AG04450 (cell line): ENCODE data around the gene HOXA5. TPM values are rescaled to one million over a fixed set of nuclear protein-coding genes. Genes with fewer than 3 reads are reported as not detected.

Experiments used
- CTCF ChIA-PET: fragments of 300-600, 350-600 bp; formaldehyde crosslinking; extraction: SDS; loops from one replicate; lab custom pipeline; 2022; ENCODE audit warnings: antibody characterized with exemption, inconsistent platforms; lab: Charles Lee
- POLR2A ChIA-PET: fragments of 350-600 bp; formaldehyde crosslinking; extraction: SDS; loops from one replicate; lab custom pipeline; 2021; ENCODE audit warnings: antibody characterized with exemption, inconsistent platforms; lab: Yijun Ruan, JAX
- DNase-seq: peaks from one replicate; pipeline ENCODE4 v3.0.0-alpha.2; 2011; ENCODE audit warnings: low read depth, low spot score
- H3K27ac ChIP-seq: one replicate; pipeline ENCODE4 v1.5.1; 2012; ENCODE audit warnings: low read depth, low read length, control low read depth
- H3K27me3 ChIP-seq: one replicate; pipeline ENCODE4 v1.6.0; 2012; ENCODE audit warnings: low read length; ENCODE audit not compliant: control insufficient read depth, insufficient read depth
- H3K4me3 ChIP-seq: 2 replicates; pipeline ENCODE4 v1.5.1; 2011; ENCODE audit warnings: mild to moderate bottlenecking, low read depth, low read length, control low read depth
- H3K9me3 ChIP-seq: 2 replicates; pipeline ENCODE4 v1.5.1; 2012; ENCODE audit warnings: low read length; ENCODE audit not compliant: control insufficient read depth, insufficient read depth
- CTCF ChIP-seq: IDR thresholded peaks from 2 replicates; pipeline ENCODE4 v1.5.1; 2011; ENCODE audit warnings: low read depth, low read length, control low read depth, inconsistent platforms
- polyA plus RNA-seq: library from polyadenylated mRNA; depleted of rRNA; stranded (reverse); fragments of >200 nt; gene quantifications from 2 replicates; pipeline ENCODE4 v1.2.3, GENCODE V29; 2011

Gene HOXA5
- polyA plus RNA-seq, 1 experiment, result 51.0 TPM

GRCh38 chr7:27124096-27124901, 19.2 kb downstream of the HOXA5 start:
- Histone ChIP-seq H3K9me3 (no peaks in the 10 kb centered on the region), H3K4me3 (peak overlapping the region; percentile 60), H3K27ac (peak overlapping the region; percentile 94), H3K27me3 (no peaks in the 10 kb centered on the region)
- POLR2A ChIA-PET, result interaction anchor here (0.6 kb wide), 1 partner anchor 37 kb away, joined by 4 read pairs; no protein-coding TSS in a partner anchor
- DNase-seq, result peak; percentile 86
- TF ChIP-seq CTCF, result no peak
- CTCF ChIA-PET, result interaction anchor here (1.3 kb wide), 1 partner anchor 9 kb away, joined by 4 read pairs; no protein-coding TSS in a partner anchor

- POLR2A ChIA-PET, result interaction anchor here (0.7 to 1.2 kb wide), 3 partner anchors 11 to 1267 kb away, joined by 3 read pairs; no protein-coding TSS in a partner anchor
- H3K27me3 ChIP-seq, result no peaks in the 10 kb centered on the region
- no peak for DNase-seq
- peak overlapping the region; percentile 60 for H3K4me3 ChIP-seq
- CTCF ChIA-PET, result interaction anchor here (1.3 kb wide), 1 partner anchor 9 kb away, joined by 4 read pairs; no protein-coding TSS in a partner anchor
- H3K27ac ChIP-seq, result peak overlapping the region; percentile 94
- no peaks in the 10 kb centered on the region for H3K9me3 ChIP-seq
- no peak for TF ChIP-seq CTCF
Measured at GRCh38 chr7:27123477-27124053, 19.9 kb downstream of the HOXA5 start.

GRCh38 chr7:27123007-27123476, 20.4 kb downstream of the HOXA5 start:
- ChIA-PET POLR2A (interaction anchor here (0.7 to 1.6 kb wide), 6 partner anchors 10 to 1266 kb away, joined by 3 to 7 read pairs (median 3); partner anchors contain the start of gene SKAP2), CTCF (interaction anchor here (1.2 kb wide), 1 partner anchor 265 kb away, joined by 3 read pairs; no protein-coding TSS in a partner anchor)
- Histone ChIP-seq H3K27ac (peak overlapping the region; percentile 94), H3K27me3 (no peaks in the 10 kb centered on the region), H3K4me3 (peak overlapping the region; percentile 60), H3K9me3 (no peaks in the 10 kb centered on the region)
- TF ChIP-seq CTCF, result no peak
- DNase-seq, result no peak

GRCh38 chr7:27122077-27122910, 21.2 kb downstream of the HOXA5 start:
- CTCF ChIA-PET, result interaction anchor here (0.6 to 3.1 kb wide), 3 partner anchors 21 to 265 kb away, joined by 3 to 16 read pairs (median 3); partner anchors contain the start of gene HOXA5
- TF ChIP-seq CTCF, result no peak
- Histone ChIP-seq H3K27me3 (no peaks in the 10 kb centered on the region), H3K27ac (peak overlapping the region; percentile 94), H3K9me3 (no peaks in the 10 kb centered on the region), H3K4me3 (peak overlapping the region; percentile 60)
- DNase-seq, result no peak
- POLR2A ChIA-PET, result interaction anchor here (0.7 to 1.6 kb wide), 7 partner anchors 9 to 1266 kb away, joined by 3 to 7 read pairs (median 3); partner anchors contain the start of gene SKAP2
